Measurements from ENCODE around the gene SH3PXD2A. TPM values are rescaled to one million over a fixed set of nuclear protein-coding genes. Genes with fewer than 3 reads are reported as not detected.

The SH3PXD2A gene
- total and polyA plus RNA-seq, 9 of the 15 experiments (the other 6 are each of a cell fraction or from before 2014, with no cell fraction given), result 0.41 to 9.3 (median 2.5) TPM

DNA sequence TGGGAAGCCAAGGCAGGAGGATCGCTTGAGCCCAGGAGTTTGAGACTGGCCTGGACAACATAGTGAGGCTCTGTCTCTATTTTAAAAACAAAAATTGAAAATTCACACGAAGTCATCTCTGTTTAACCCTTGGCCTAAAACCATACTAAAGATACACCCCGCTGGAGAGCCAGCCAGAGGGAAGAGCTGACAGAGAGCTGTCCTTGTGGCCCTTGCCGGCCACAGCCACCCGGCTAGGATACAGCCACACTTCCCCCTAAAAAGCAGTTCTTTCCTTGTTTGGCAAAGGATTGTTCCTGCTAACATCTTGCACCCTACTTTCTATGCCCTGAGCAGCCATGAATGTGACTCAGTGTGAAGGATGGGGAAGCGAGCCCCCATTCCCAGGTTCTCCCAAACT, 49.6 kb downstream of the SH3PXD2A start:
- intact Hi-C loops (cut with micrococcal nuclease), result no loop called here
- Histone ChIP-seq H3K9me3 (replicated peaks; ENCODE audit: control insufficient read depth, insufficient read depth, low read depth, low read length) (no peaks in the 10 kb centered on the region), H3K4me2 (ENCODE audit: insufficient read depth, low read length) (no peak overlapping the region), H3K4me3 (no peak overlapping the region), H4K20me1 (replicated peaks; ENCODE audit: control insufficient read depth, insufficient read depth, low read length) (0 out of 2 replicates have a peak, but pooled peaks cover 5% of the 10 kb centered on the region), H3K9me1 (ENCODE audit: control insufficient read depth, insufficient read depth, low read length) (no peaks in the 10 kb centered on the region), H3K79me2 (ENCODE audit: control insufficient read depth, insufficient read depth, low read length) (no peaks in the 10 kb centered on the region), H3K4me1 (replicated peaks in 1 of 2; ENCODE audit: control insufficient read depth in 2 of 2, insufficient read depth in 2 of 2, low read length in 2 of 2) (no peaks in the 10 kb centered on the region; a peak in 1 of 5 replicates), H3K9ac (ENCODE audit: insufficient read depth in 1 of 2, low read depth in 2 of 2, low read length in 2 of 2) (no peak overlapping the region), H3K36me3 (ENCODE audit: control insufficient read depth, insufficient read depth, low read length) (no peaks in the 10 kb centered on the region), H3K27me3 (ENCODE audit: control insufficient read depth in 2 of 2, insufficient read depth in 2 of 2, low read length in 2 of 2) (peaks cover 7 to 48% of the 10 kb centered on the region in 2 experiments; a peak in 4 of 5 replicates), H2AFZ (ENCODE audit: low read depth, low read length) (no peak overlapping the region), H3K27ac (ENCODE audit: extremely low read depth, low read depth, low read length) (no peak overlapping the region)
- no TSS peak for BruUV-seq (replicated peaks)
- DNase-seq (ENCODE audit: extremely low read depth in 1 of 4, low spot score in 3 of 4) (no peak), ATAC-seq (no peak), FAIRE-seq (no peak)
- 6% methylated on average over 6 of the region's 6 CpGs for WGBS (ENCODE audit: insufficient coverage, low coverage, missing lambda C conversion rate)
- ChIA-PET POLR2A (no interaction called here), CTCF (ENCODE audit: low intra/inter-chr PET ratio) (no interaction called here)
- in situ Hi-C loops (cut with MboI), result no loop called here
- TF ChIP-seq PRMT5 (CRISPR knock-in tag; IDR thresholded peaks at IDR 0.05) (no peak), HCFC1 (IDR thresholded peaks at IDR 0.05; ENCODE audit: low read depth, low read length) (no peak), NR3C1 (CRISPR knock-in tag; IDR thresholded peaks at IDR 0.05) (no peak), PCBP1 (IDR thresholded peaks at IDR 0.05; ENCODE audit: low read depth, low read length, poor library complexity, severe bottlenecking) (no peak), ZC3H8 (IDR thresholded peaks at IDR 0.05) (no peak), NFE2L1 (tag; IDR thresholded peaks at IDR 0.05; ENCODE audit: borderline replicate concordance, low read depth) (no peak), CTBP1 (IDR thresholded peaks at IDR 0.05; ENCODE audit: borderline replicate concordance) (no peak), ADNP (tag; IDR thresholded peaks at IDR 0.05) (no peak), ZNF79 (CRISPR knock-in tag; IDR thresholded peaks at IDR 0.05; ENCODE audit: low read depth) (no peak), MTA2 (IDR thresholded peaks at IDR 0.05; ENCODE audit: low read depth) (no peak)
- TF ChIP-seq, protein P1, sequence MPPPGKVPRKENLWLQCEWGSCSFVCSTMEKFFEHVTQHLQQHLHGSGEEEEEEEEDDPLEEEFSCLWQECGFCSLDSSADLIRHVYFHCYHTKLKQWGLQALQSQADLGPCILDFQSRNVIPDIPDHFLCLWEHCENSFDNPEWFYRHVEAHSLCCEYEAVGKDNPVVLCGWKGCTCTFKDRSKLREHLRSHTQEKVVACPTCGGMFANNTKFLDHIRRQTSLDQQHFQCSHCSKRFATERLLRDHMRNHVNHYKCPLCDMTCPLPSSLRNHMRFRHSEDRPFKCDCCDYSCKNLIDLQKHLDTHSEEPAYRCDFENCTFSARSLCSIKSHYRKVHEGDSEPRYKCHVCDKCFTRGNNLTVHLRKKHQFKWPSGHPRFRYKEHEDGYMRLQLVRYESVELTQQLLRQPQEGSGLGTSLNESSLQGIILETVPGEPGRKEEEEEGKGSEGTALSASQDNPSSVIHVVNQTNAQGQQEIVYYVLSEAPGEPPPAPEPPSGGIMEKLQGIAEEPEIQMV (tag; conservative IDR thresholded peaks at IDR 0.05; ENCODE audit: low read depth), result no peak
- TF ChIP-seq, protein P2, sequence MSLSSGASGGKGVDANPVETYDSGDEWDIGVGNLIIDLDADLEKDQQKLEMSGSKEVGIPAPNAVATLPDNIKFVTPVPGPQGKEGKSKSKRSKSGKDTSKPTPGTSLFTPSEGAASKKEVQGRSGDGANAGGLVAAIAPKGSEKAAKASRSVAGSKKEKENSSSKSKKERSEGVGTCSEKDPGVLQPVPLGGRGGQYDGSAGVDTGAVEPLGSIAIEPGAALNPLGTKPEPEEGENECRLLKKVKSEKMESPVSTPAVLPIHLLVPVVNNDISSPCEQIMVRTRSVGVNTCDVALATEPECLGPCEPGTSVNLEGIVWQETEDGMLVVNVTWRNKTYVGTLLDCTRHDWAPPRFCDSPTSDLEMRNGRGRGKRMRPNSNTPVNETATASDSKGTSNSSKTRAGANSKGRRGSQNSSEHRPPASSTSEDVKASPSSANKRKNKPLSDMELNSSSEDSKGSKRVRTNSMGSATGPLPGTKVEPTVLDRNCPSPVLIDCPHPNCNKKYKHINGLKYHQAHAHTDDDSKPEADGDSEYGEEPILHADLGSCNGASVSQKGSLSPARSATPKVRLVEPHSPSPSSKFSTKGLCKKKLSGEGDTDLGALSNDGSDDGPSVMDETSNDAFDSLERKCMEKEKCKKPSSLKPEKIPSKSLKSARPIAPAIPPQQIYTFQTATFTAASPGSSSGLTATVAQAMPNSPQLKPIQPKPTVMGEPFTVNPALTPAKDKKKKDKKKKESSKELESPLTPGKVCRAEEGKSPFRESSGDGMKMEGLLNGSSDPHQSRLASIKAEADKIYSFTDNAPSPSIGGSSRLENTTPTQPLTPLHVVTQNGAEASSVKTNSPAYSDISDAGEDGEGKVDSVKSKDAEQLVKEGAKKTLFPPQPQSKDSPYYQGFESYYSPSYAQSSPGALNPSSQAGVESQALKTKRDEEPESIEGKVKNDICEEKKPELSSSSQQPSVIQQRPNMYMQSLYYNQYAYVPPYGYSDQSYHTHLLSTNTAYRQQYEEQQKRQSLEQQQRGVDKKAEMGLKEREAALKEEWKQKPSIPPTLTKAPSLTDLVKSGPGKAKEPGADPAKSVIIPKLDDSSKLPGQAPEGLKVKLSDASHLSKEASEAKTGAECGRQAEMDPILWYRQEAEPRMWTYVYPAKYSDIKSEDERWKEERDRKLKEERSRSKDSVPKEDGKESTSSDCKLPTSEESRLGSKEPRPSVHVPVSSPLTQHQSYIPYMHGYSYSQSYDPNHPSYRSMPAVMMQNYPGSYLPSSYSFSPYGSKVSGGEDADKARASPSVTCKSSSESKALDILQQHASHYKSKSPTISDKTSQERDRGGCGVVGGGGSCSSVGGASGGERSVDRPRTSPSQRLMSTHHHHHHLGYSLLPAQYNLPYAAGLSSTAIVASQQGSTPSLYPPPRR (CRISPR knock-in tag; IDR thresholded peaks at IDR 0.05; ENCODE audit: borderline replicate concordance), result no peak
- TF ChIP-seq, protein P3, sequence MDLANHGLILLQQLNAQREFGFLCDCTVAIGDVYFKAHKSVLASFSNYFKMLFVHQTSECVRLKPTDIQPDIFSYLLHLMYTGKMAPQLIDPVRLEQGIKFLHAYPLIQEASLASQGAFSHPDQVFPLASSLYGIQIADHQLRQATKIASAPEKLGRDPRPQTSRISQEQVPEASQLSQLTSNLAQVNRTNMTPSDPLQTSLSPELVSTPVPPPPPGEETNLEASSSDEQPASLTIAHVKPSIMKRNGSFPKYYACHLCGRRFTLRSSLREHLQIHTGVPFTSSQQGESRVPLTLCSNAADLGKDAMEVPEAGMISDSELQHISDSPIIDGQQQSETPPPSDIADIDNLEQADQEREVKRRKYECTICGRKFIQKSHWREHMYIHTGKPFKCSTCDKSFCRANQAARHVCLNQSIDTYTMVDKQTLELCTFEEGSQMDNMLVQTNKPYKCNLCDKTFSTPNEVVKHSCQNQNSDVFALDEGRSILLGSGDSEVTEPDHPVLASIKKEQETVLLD (IDR thresholded peaks at IDR 0.05), result no peak
- TF ChIP-seq, protein P4, sequence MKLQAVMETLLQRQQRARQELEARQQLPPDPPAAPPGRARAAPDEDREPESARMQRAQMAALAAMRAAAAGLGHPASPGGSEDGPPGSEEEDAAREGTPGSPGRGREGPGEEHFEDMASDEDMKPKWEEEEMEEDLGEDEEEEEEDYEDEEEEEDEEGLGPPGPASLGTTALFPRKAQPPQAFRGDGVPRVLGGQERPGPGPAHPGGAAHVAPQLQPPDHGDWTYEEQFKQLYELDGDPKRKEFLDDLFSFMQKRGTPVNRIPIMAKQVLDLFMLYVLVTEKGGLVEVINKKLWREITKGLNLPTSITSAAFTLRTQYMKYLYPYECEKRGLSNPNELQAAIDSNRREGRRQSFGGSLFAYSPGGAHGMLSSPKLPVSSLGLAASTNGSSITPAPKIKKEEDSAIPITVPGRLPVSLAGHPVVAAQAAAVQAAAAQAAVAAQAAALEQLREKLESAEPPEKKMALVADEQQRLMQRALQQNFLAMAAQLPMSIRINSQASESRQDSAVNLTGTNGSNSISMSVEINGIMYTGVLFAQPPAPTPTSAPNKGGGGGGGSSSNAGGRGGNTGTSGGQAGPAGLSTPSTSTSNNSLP (IDR thresholded peaks at IDR 0.05; ENCODE audit: borderline replicate concordance, low read depth, low read length), result no peak

Data from K562 (cell line).